NAMALWA (cell line): Measurements from ENCODE around the gene MUCL3.
A peak's percentile ranks its signal among the peaks of the same experiment; 100 is the strongest.
"Not testable (repeated sequence)": the region's sequence is repeated elsewhere in the genome, so short reads cannot be mapped to it uniquely, and the experiment has no call there.

Experiments
- DNase-seq: peaks from one replicate; pipeline ENCODE4 v3.0.0-alpha.2; 2015; ENCODE audit warnings: low spot score

Gene MUCL3

DNA sequence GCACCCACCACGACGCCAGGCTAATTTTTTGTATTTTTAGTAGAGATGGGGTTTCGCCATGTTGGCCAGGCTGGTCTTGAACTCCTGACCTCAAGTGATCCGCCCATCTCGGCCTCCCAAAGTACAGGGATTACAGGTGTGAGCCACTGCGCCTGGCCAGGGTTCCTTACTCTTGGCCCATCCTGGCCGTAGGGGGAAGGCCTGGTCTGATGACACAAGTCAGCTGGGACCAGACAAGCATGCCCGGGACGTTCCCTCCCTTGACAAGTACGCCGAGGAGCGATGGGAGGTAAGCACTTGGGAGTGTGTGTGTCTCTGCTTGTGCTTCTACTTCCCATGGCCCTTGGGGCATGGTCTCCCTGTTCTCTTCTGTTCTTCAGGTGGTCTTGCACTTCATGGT, 30.3 kb upstream of the MUCL3 start:
- DNase-seq = not testable (repeated sequence)

DNA sequence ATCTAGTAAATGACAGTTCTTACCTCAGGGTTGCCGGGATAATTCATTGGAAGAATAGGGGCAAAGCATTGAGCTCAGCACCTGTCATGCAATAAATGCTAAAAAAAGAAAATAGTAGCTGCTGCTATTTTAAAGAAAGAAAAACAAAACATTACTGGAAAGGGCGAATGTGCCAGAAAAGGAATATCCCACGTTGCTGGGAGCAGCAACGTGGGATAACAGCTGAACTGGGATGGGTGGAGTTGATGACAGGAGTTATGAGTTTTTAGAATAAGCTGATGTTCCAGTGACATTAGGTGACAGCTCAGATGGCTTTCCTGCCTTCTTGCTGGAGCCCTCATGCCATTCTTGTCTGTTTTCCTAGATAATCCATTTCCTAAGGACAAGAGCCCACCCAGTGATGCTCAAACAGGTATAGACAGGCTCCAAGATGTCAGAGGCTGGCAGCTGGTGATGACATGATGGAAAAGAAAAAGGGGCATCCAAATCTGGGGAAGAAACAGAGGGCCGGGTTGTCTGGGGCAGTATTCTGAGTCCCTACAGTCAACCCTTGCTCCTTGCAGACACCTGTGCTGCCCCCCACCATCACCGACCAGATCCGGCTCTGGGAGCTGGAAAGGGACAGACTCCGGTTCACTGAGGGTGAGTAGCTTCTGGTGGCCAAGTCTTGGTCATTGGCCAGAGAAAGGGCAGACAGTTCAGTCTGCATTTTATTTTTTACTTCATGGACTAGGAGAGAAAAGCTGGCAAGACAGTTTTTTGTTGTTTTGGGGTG, 27.8 kb upstream of the MUCL3 start:
- DNase-seq = no peak

DNA sequence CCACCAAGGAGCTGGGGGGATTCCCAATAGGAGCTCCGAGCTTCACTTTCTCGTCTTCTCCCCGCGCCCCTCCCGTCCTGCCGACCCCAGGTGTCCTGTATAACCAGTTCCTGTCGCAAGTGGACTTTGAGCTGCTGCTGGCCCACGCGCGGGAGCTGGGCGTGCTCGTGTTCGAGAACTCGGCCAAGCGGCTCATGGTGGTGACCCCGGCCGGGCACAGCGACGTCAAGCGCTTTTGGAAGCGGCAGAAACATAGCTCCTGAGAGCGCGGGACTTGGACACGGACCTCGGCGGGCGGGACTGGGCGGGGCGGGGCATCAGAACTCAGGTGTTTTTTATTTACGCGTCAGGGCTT, 27.1 kb upstream of the MUCL3 start:
- DNase-seq = no peak

DNA sequence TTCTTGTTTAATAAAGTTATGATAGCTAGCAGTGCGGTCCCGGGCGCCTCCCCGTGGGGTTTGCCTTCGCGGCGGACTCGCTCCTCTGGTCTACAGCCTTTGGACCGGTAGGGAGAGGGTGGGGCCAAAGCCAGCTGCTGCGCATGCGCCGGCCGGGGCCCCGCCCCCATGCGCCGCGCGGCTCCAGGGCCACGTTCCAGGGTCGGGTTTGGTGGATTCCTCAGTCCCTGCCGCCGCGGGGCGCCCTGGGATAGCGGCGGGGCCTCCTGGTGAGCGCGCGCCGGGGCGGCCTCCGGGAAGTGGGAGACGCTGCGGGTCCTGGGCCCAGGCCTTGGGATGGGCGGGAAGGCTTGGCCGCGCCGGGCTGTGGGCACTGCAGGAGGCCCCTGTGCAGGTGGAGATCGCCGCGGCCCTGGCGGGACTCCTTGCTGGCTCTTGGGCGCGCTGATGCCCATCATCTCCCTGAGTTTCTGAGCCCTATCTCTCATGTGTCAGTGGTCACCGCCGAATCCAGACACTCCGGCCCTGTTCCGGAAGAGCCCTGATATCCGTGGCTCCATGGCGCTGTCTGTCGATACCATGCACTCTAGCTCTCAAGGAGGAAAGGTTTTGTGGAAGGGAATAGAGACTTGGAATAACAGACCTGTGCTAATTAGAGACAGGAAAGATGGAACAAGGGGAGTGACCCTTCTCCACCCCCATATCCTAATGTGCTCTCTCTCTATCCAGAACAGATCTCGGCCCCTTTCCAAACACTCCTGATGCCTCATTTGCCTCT, 26.5 kb upstream of the MUCL3 start, which contains the start of gene VARS2:
Gene VARS2, plus strand, starts transcription at position 163 of the 778 bp plus-strand sequence. Its CDS starts 599 bp downstream, at position 762.
- peak; percentile 88 for DNase-seq

DNA sequence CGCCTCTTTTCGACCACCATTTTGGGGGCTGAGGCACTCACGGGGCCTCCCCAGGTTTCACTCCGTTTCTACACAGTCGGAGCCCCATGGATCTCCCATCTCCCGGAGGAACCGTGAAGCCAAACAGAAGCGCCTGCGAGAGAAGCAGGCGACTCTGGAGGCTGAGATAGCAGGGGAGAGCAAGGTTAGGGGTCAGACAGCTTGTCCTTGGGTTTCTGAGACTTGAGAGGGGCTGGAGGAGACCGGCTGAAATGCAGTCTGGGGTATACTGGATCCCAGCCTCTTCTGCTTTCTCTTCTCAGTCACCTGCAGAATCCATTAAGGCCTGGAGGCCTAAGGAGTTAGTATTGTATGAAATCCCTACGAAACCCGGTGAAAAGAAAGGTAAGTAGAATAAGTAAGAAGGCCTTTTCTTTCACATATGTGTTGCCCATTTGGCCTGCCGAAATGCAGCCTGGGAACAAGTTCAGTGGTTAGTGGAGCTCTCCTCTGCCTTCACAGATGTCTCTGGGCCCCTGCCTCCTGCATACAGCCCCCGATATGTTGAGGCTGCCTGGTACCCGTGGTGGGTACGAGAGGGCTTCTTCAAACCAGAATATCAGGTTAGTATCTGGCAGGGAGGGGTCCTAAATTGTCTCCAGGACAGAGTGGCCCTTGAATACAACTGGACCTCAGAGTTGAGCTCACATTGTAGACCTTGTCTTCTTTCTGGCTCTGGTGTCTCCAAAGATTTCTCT, 25.8 kb upstream of the MUCL3 start:
- no peak for DNase-seq

DNA sequence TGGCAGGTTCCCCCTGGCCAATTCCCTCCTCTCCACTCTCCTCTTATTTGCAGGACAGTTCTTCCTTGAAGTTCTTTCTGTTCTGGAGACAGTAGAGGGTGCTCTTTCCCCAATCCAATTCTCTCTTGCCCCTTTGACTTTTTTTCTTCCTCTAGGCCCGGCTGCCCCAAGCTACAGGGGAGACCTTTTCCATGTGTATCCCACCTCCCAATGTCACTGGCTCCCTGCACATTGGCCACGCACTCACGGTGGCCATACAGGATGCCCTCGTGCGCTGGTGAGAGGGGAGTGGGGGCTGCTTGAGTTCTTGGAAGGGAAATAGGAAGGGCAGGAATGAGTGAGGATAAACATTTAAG, 25.2 kb upstream of the MUCL3 start:
- DNase-seq = peak; percentile 64

DNA sequence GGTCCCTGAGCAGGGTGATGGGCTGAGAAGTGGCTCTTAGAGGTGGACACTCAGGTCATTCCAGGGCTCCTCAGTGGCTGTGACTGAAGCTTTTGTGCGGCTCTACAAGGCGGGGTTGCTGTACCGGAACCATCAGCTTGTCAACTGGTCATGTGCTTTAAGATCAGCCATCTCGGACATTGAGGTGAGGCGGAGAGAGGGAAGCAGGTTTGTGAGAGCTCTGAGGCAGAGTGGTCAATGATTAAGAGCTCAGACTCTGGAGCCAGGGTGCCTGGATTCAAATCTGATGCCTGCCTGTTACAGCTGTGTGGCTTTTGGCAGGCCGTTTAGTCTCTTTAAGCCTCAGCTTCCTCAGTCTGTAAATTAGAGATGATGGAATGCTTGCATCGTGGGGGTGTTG, 23.7 kb upstream of the MUCL3 start:
- DNase-seq = no peak

DNA sequence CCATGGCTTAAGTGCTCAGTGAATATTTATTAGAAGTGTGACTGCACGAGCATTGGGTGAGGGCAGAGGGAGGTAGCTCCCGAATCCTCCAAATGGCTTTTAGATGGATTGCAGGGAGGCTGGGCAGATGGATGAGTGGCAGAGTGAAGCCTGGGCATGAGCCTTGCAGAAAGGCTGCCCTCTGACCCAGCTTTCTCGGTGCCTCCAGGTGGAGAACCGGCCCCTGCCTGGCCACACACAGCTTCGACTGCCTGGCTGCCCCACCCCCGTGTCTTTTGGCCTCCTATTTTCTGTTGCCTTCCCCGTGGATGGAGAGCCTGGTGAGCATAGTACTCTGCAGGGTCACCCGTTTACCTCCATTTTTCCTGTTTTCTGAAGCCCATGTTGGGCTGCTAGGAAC, 23.3 kb upstream of the MUCL3 start:
- DNase-seq = no peak

DNA sequence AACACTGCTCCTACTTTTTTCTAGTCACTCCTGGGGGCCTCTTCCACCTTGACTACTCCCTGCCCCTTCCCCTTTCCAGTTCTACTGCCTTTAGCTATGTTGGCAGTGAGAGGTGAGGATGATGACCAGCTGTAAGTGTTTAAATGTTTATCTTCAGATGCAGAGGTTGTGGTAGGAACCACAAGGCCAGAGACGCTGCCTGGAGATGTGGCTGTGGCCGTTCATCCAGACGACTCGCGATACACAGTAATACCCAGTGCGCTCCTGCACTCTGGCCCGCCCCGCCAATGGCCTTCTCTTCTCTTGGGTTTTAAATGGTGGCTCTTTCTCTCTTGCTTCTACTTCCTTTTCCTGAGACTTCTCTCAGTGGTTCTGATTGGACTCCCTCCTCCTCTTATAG, 22.1 kb upstream of the MUCL3 start:
- DNase-seq = no peak

DNA sequence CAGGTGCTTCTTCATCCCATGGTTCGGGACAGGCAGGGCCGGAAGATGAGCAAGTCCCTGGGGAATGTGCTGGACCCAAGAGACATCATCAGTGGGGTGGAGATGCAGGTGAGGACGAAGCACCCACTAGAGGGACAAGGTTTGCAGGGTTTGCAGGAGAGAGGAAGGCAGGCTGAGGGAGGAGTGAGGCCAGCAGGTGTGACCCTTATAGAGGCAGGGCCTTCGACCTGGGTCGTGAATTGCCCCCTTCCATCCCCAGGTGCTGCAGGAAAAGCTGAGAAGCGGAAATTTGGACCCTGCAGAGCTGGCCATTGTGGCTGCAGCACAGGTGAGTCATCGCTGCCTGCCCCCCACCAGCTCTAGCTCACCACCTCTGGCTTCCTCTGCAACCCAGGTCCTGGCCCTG, 18.3 kb upstream of the MUCL3 start:
- no peak for DNase-seq

DNA sequence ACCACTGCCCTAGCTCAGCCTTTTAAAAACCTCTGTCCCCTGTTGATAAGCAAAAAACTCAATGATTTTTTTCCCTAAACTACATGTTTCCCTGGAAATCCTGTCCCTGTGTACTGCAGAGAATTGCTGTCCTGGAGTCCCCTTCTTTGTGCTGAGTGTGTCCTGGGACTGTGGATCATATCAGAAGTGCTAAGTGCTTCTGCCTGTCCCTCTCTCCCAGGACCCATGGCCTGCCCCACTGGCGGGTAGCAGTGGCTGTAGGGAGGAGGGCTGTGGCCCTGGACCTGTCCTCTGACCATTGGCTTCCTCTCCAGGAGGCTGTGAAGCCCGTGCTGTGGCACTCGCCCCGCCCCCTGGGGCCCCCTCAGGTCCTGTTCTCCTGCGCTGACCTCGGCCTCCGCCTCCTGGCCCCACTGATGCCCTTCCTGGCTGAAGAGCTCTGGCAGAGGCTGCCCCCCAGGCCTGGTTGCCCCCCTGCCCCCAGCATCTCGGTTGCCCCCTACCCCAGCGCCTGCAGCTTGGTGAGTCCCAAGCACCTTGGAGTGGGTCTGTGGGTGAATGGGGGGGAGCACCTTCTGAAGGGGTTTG, 16.6 kb upstream of the MUCL3 start:
- not testable (repeated sequence) for DNase-seq

DNA sequence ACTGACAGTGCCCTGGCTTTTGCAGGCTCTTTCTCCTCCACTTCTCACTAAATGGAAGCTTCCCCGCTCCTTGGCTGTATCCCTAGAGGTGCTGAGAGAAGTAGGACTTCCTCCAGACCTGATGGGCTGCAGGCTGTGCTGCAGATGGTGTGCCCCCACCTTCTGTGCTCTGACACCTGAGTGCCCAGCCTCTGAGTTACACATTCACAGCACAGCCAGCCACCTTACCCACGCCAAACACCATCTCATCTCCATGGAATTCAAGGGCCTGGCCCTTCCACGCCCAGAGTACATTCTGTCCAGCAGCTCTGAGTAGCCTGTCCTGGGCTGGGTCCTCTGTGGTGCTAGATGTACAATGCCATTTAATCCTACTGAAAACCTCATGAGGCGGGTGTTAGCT, 14.1 kb upstream of the MUCL3 start:
- no peak for DNase-seq

DNA sequence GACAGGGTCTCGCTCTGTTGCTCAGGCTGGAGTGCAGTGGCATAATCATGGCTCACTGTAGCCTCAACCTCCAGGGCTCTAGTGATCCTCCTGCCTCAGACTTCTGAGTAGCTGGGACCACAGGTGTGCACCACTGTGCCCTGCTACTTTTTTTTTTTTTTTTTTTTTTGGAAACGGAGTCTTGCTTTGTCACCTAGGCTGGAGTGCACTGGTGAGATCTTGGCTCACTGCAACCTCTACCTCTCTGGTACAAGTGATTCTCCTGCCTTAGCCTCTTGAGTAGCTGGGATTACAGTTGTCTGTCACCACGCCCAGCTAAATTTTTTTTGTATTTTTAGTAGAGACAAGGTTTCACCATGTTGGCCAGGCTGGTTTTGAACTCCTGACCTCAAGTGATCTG, 13.7 kb upstream of the MUCL3 start:
- DNase-seq = not testable (repeated sequence)

DNA sequence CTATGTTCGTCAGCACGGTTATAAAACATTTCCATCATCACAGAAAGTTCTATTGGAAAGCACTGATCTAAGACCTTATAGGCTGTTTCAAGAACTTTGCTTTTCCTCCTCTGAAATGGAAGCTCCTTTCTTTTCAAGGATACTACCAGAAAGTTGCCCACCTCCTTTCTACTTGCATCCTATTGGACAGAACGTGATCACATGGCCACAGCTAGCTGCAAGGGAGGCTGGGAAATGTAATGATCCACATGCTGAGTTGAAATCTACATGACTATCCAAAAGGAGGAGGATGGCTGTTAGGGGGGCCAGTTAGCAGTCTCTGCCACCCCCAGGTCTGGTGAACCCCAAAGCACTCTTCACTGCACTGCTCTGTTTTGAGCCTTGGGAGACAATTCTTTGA, 12.1 kb upstream of the MUCL3 start:
- DNase-seq = no peak

DNA sequence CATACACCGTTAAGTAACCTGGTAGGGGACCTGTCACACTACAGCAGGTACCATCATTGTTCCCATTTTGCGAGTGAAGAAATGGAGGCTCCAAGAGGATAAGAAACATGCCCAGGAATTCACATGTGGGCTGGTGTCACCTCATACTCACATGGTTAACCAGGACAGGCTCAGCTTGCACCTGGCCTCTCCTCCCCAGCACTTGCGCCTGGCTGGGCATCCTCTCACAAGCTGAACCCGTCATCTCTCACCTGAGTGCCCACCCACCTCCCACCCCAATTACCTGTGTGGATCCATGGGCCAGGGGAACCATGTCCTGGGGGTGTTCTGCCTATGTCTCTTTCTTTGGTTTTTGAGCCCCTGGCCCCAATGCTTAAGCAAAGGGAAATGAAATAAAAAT, 10.3 kb upstream of the MUCL3 start:
- DNase-seq = no peak

DNA sequence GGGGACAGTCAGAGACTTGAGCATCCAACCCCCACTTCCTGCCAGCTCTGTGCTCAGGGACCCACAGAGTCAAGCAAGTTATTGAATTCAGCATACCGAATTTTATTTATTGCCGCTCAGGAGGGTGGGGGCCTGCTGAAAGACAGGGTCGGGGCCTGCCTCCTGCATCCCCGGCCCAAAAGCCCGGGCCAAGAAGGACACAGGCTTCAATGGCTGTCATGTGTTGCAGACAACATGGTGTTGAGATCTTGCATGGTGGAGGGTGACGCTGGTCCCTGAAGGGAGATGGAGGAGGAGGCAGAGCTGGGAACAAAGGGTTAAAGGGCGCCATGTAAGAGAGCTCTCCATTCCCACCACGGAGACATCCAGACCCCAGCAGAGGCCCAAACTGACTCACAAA, 9.5 kb upstream of the MUCL3 start:
- no peak for DNase-seq

DNA sequence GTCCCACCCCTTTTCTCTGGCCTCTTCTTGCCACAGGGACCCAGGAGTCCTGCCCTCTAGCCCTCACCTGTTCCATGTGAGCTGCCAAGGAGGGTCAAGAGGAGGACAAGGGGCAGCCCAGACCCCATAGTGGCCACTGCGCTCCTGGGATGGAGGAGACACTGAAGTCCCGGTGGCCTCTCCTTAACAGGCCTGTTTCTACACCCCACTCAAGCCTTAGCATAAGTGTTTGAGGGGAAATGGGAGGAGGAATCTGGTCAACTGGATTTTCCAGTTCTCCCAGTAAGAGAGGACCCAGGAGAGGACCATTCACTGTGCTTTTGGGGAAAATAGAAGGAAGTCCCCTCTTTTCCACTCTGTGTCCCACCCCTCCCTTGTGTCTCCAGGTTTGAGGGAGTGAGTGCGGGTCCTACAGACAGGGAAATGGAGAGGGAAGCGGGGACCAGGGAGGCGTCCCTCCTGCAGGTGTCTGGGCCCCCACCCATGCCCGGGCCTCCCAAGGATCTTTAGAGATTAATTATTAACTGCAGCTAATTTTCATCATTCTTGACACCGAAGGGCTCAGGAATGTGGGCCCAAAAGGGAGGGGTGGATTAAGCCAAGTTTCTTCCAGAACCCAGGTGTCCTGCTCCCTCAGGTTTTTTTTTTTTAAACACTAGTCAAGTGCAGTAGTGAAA, 8.7 kb upstream of the MUCL3 start, which contains the start of gene SFTA2:
Gene SFTA2, minus strand, starts transcription at position 202 of the 677 bp plus-strand sequence. Its CDS starts 74 bp downstream, at position 128.
- DNase-seq = no peak

DNA sequence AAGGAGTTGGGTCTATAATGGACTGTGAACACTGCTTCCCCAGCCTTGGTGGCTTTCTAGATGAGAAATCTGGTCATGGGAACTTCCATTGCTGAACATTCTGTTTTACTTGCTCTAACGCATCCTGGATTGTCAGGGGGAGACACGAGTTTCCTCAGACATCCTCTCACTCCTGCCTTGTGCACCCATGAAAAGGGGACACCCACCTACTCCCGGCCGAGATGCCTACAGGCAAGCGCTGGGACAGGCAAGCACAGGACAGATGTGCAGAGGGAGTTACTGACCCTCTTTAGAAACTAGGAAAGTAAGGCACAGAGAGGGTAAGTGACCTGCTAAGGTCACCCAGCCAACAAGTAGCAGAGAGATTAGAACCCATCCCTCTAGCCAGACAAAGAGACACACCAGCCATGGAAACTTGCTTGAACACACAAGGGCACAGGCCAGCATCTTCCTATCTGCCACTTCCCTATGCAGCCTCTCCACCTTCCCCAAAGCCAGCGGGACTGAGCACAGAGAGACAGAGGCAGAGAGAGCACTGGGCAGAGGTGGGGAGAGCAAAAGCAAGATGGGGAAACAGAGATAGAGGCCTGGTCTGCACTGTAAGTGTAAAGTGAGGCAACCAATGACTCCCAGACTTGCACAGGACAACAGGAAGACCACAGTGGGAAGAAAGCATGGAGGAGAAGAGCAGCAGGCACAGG, 8.0 kb upstream of the MUCL3 start:
- DNase-seq = no peak

DNA sequence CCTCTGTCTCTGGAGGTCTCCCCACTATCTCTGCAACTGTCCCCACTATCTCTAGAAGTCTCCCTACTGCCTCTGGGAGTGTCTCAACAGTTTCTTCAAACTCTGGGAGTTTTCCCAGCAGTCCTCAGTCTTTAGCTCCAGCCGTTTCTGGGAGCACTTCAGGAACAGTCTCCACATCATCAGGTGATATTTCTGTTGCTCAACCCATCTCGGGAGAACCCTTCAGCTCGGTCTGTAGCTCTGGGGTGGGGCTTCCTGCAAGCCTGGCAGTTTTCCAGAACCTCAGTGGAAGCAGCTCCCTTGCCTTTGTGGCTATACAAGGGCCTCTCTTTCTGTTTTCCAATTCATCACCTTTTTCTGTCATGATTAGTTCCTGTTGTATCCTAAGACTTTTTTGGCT, 5.8 kb upstream of the MUCL3 start:
- no peak for DNase-seq

DNA sequence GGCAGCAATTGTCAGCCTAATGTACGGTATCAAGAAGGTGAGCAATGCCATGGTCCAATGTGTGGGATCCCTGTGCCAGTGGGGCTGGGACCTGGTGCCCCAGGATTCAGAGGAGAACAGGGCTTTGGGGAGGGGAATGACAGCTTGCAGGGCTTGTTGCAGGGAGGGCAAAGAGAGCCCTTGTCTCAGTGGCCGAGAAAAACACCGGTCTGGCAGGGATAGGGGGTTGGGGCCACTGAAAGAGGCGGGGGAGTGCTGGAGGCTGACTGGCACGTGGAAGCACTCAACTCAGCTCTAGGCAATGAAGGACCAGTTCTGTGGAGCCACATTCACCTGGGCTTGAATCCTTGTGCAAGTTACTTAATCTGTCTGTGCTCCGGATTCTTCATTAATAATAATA, 3.5 kb upstream of the MUCL3 start:
- DNase-seq = no peak

DNA sequence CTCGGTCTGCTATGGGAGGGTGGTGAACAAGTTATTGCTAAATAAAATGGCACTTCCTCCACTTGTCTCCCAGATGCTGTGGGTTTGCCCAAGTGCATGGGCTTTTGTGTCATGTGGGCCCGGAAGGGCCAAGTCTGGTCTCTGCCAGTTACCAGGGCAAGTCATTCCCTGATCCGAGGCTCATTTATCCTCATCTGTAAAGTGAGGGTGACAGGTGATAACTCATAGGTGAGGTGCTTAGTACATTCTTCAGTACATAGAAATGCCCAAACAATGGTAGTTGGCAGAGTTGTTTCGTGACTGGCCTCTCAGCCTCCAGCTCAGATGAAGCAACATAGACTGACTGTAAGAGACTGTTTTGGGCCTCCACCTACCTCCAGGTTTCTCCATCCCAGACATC, 2.0 kb upstream of the MUCL3 start:
- no peak for DNase-seq
